PC-3 (cell line): ENCODE results near the gene BCL2L15. TPM values are rescaled to one million over a fixed set of nuclear protein-coding genes. Genes with fewer than 3 reads are reported as not detected.

Source experiments
- ATAC-seq: fragments of 200-7000 bp; cut with Tn5 transposase; 2 replicates; pipeline ENCODE4 v1.9.1; 2020; ENCODE audit warnings: mild to moderate bottlenecking, moderate library complexity
- BruUV-seq: library from RNA; stranded (reverse); fragments of 400-500 nt; replicated peaks from 2 replicates; lab custom pipeline; 2021; lab: Mats Ljungman, UMichigan
- CTCF ChIA-PET: fragments of 300-600 bp; sonication (Branson Sonifier 250); formaldehyde crosslinking; loops from one replicate; lab custom pipeline; 2022; ENCODE audit warnings: antibody characterized with exemption; lab: Charles Lee
- POLR2A ChIA-PET: fragments of 300-600 bp; sonication (Branson Sonifier 250); formaldehyde crosslinking; loops from one replicate; lab custom pipeline; 2022; ENCODE audit warnings: antibody characterized with exemption; ENCODE audit not compliant: unreplicated experiment; lab: Charles Lee
- DNase-seq: peaks from one replicate; pipeline ENCODE4 v3.0.0-alpha.2; 2015
- H2AFZ ChIP-seq: fragments of 300-600 bp; sonication (generic); 2 replicates; pipeline ENCODE4 v1.6.0; 2016; ENCODE audit warnings: antibody characterized with exemption, low read length
- H3F3A ChIP-seq: fragments of 300-600 bp; sonication (generic); one replicate; pipeline ENCODE4 v1.6.0; 2017; ENCODE audit warnings: antibody characterized with exemption, low read length, control low read depth, mild to moderate bottlenecking; ENCODE audit not compliant: unreplicated experiment
- H3K27ac ChIP-seq: fragments of 300-600 bp; sonication (generic); 2 replicates; pipeline ENCODE4 v1.5.1; 2016; ENCODE audit warnings: mild to moderate bottlenecking, low read length
- H3K27me3 ChIP-seq: fragments of 300-600 bp; sonication (generic); 2 replicates; pipeline ENCODE4 v1.6.1; 2016; ENCODE audit warnings: low read length, mixed read lengths
- H3K36me3 ChIP-seq: fragments of 300-600 bp; sonication (generic); 2 replicates; pipeline ENCODE4 v1.6.1; 2016; ENCODE audit warnings: low read depth, mixed run types, low read length, mixed read lengths
- H3K4me1 ChIP-seq: fragments of 300-600 bp; sonication (generic); 2 replicates; pipeline ENCODE4 v1.5.1; 2016; ENCODE audit warnings: low read length; ENCODE audit not compliant: insufficient read depth
- H3K4me2 ChIP-seq: fragments of 300-600 bp; sonication (generic); 2 replicates; pipeline ENCODE4 v1.6.0; 2016; ENCODE audit warnings: low read length
- H3K4me3 ChIP-seq: fragments of 300-600 bp; sonication (generic); 2 replicates; pipeline ENCODE4 v1.5.1; 2016; ENCODE audit warnings: mild to moderate bottlenecking, low read length, mixed read lengths
- H3K79me2 ChIP-seq: fragments of 300-600 bp; sonication (generic); 2 replicates; pipeline ENCODE4 v1.6.1; 2017; ENCODE audit warnings: low read length, mixed read lengths
- H3K9ac ChIP-seq: fragments of 300-600 bp; sonication (generic); 2 replicates; pipeline ENCODE4 v1.6.0; 2016; ENCODE audit warnings: mild to moderate bottlenecking, low read length
- H3K9me2 ChIP-seq: fragments of 300-600 bp; sonication (generic); replicated peaks from 2 replicates; pipeline ENCODE4 v1.6.1; 2016; ENCODE audit warnings: mixed run types, low read length, mixed read lengths
- H3K9me3 ChIP-seq: fragments of 300-600 bp; sonication (generic); 2 replicates; pipeline ENCODE4 v1.6.1; 2016; ENCODE audit warnings: low read length, mixed read lengths
- H4K20me1 ChIP-seq: fragments of 300-600 bp; sonication (generic); 2 replicates; pipeline ENCODE4 v1.6.1; 2016; ENCODE audit warnings: low read length, mixed read lengths
- EZH2 ChIP-seq: fragments of 300-600 bp; sonication (generic); IDR thresholded peaks from one replicate; pipeline ENCODE4 v1.6.1; 2017; ENCODE audit warnings: antibody characterized with exemption, mild to moderate bottlenecking, low read length; ENCODE audit not compliant: unreplicated experiment
- EZH2phosphoT487 ChIP-seq: fragments of 300-600 bp; sonication (generic); IDR thresholded peaks from 2 replicates; pipeline ENCODE4 v1.6.1; 2018; ENCODE audit warnings: mild to moderate bottlenecking, antibody characterized with exemption, low read length, borderline replicate concordance
- intact Hi-C: fragments of 100-400 bp; cut with micrococcal nuclease; formaldehyde crosslinking; loops from 2 replicates; pipeline ENCODE4 v1.9.0; 2023
- total RNA-seq: library from RNA; depleted of rRNA; stranded (reverse); fragments of >200 nt; gene quantifications from 2 replicates; pipeline ENCODE4 v1.2.3, GENCODE V29; 2014
- TF ChIP-seq, protein P1 (sequence below): fragments of 300-600 bp; sonication (generic); conservative IDR thresholded peaks from 2 replicates; pipeline ENCODE4 v1.5.1; 2017; ENCODE audit warnings: antibody characterized with exemption, low read depth, mild to moderate bottlenecking, low read length

Gene BCL2L15
- total RNA-seq, 1 experiment from 2014 or later: 0.29 TPM

DNA sequence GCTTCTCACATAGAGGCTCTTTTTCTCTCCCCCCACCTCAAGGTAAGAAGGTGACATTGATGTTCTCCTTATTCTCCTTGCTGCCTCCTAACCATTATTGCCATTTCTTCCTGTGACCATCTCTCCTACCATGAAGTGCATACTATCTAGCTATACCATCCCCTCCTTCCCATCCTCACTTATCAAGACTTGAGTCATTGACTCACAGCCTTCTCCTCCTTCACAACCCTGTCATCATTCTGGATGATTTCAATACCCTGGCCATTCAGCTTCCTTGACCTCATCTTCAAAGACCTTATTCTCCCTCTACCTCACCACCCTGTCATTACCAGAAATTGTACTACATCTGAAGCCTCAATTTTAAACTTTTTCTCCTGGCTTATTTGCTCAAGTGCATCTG, 30.9 kb upstream of the BCL2L15 start:
- BruUV-seq: no TSS peak

DNA sequence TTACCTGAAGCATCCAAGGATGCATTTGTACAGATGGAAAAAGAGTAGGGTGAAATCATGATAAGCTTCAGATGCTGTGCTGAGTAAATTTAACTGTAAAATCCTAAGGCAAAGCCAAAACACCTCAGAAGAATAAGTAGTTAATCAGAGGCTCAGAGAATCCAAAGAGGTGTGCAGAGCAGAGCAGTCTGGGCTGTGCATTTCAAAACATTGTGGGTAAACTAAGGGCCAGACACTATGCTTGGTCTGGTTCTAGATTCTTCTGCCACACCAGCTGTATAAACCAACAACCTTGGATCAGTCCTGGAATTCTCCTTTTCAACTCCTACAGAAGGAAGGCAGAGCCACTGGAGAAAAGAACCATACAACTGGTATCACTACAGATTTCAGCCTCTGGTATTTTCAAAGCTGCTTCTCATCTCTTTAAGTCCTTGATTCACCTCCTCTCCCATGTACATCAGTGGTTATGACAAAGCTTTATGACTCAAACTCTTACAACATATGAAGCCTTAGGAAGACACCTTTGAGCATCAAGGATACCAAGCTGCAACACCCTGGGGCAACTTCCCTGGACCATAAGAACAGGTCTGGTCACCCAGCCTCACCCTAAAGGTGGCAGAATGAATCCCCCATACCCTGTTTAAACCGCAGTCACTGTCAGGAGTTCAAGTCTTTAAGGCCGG, 30.2 kb upstream of the BCL2L15 start:
- H3K4me3 ChIP-seq: no peak overlapping the region
- no peak; the same call in 1 of the 2 replicates for ATAC-seq
- no peak overlapping the region for H2AFZ ChIP-seq
- POLR2A ChIA-PET: no interaction called here
- H3K36me3 ChIP-seq: peaks cover 3% of the 10 kb centered on the region; the same call in 1 of the 2 replicates
- H3K27ac ChIP-seq: no peak overlapping the region
- no peaks in the 10 kb centered on the region for H3K9me3 ChIP-seq
- H3K79me2 ChIP-seq: no peaks in the 10 kb centered on the region
- H3K27me3 ChIP-seq: no peaks in the 10 kb centered on the region
- no peaks in the 10 kb centered on the region for H3F3A ChIP-seq
- H3K9me2 ChIP-seq: no peaks in the 10 kb centered on the region
- peak; percentile 74 for DNase-seq
- CTCF ChIA-PET: interaction anchor here (0.5 kb wide), 1 partner anchor 377 kb away, joined by 3 read pairs; no protein-coding TSS in a partner anchor
- H3K4me2 ChIP-seq: no peak overlapping the region
- H4K20me1 ChIP-seq: no peaks in the 10 kb centered on the region
- intact Hi-C loops: no loop called here
- no TSS peak for BruUV-seq
- peaks cover 14% of the 10 kb centered on the region; the same call in 1 of the 2 replicates for H3K4me1 ChIP-seq
- TF ChIP-seq EZH2phosphoT487: no peak
- TF ChIP-seq, protein P1, sequence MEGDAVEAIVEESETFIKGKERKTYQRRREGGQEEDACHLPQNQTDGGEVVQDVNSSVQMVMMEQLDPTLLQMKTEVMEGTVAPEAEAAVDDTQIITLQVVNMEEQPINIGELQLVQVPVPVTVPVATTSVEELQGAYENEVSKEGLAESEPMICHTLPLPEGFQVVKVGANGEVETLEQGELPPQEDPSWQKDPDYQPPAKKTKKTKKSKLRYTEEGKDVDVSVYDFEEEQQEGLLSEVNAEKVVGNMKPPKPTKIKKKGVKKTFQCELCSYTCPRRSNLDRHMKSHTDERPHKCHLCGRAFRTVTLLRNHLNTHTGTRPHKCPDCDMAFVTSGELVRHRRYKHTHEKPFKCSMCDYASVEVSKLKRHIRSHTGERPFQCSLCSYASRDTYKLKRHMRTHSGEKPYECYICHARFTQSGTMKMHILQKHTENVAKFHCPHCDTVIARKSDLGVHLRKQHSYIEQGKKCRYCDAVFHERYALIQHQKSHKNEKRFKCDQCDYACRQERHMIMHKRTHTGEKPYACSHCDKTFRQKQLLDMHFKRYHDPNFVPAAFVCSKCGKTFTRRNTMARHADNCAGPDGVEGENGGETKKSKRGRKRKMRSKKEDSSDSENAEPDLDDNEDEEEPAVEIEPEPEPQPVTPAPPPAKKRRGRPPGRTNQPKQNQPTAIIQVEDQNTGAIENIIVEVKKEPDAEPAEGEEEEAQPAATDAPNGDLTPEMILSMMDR: no peak
- TF ChIP-seq EZH2: no peak
- H3K9ac ChIP-seq: no peak overlapping the region

More for the DNA sequence above, 30.9 kb upstream of the BCL2L15 start:
- Histone ChIP-seq H2AFZ (no peak overlapping the region), H3K4me2 (no peak overlapping the region), H3K9me2 (no peaks in the 10 kb centered on the region), H3K4me3 (no peak overlapping the region), H3K9ac (no peak overlapping the region), H3K9me3 (no peaks in the 10 kb centered on the region), H3K4me1 (peaks cover 9% of the 10 kb centered on the region; the same call in 1 of the 2 replicates), H3K27ac (no peak overlapping the region), H3F3A (no peaks in the 10 kb centered on the region), H3K79me2 (no peaks in the 10 kb centered on the region), H3K27me3 (no peaks in the 10 kb centered on the region), H4K20me1 (no peaks in the 10 kb centered on the region), H3K36me3 (no peaks in the 10 kb centered on the region)
- no peak for ATAC-seq
- ChIA-PET POLR2A (no interaction called here), CTCF (no interaction called here)
- no peak for DNase-seq
- intact Hi-C loops: no loop called here
- TF ChIP-seq, protein P1: no peak
- TF ChIP-seq EZH2 (no peak), EZH2phosphoT487 (no peak)

DNA sequence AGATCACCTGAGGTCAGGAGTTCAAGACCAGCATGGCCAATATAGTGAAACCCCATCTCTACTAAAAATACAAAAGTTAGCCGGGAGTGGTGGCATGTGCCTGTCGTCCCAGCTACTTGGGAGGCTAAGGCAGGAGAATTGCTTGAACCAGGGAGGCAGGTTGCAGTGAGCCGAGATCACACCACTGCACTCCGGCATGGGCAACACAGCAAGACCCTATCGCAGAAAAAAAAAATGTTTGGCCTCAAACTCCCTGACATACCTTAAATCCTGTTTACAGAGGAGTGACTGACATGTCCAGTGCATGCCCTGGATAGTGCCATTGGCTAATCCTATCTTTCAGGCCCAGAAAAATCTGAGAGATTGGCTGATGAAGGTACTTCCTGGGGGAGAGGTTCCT, 29.6 kb upstream of the BCL2L15 start:
- H3K4me2 ChIP-seq: no peak overlapping the region
- H3K9me3 ChIP-seq: no peaks in the 10 kb centered on the region
- no peak overlapping the region for H2AFZ ChIP-seq
- no peak overlapping the region for H3K9ac ChIP-seq
- no peaks in the 10 kb centered on the region for H3K79me2 ChIP-seq
- no peaks in the 10 kb centered on the region for H3K9me2 ChIP-seq
- H3K4me1 ChIP-seq: peaks cover 15% of the 10 kb centered on the region; the same call in 1 of the 2 replicates
- no peak for TF ChIP-seq EZH2phosphoT487
- TF ChIP-seq EZH2: no peak
- TF ChIP-seq, protein P1: no peak
- no TSS peak for BruUV-seq
- no peak overlapping the region for H3K4me3 ChIP-seq
- DNase-seq: no peak
- ChIA-PET POLR2A (no interaction called here), CTCF (interaction anchor here (0.5 kb wide), 1 partner anchor 376 kb away, joined by 3 read pairs; no protein-coding TSS in a partner anchor)
- H3K27me3 ChIP-seq: no peaks in the 10 kb centered on the region
- H3K27ac ChIP-seq: no peak overlapping the region
- H3K36me3 ChIP-seq: peaks cover 6% of the 10 kb centered on the region; the same call in 1 of the 2 replicates
- no peaks in the 10 kb centered on the region for H4K20me1 ChIP-seq
- no peaks in the 10 kb centered on the region for H3F3A ChIP-seq
- intact Hi-C loops: no loop called here
- ATAC-seq: no peak
